Endothelial cell of umbilical vein (primary cell): Measurements from ENCODE around the gene XKRX. TPM values are rescaled to one million over a fixed set of nuclear protein-coding genes. Genes with fewer than 3 reads are reported as not detected.

ENCODE experiments used
- BruUV-seq: library from RNA; stranded (reverse); fragments of 400-500 nt; replicated peaks from 2 replicates; lab custom pipeline; 2021; lab: Mats Ljungman, UMichigan
- CTCF ChIA-PET: fragments of 300-600, 350-600 bp; sonication (Branson Sonifier 250); formaldehyde crosslinking; loops from one replicate; lab custom pipeline; 2021; ENCODE audit warnings: antibody characterized with exemption, inconsistent platforms; lab: Charles Lee
- POLR2A ChIA-PET: fragments of 300-600, 350-600 bp; sonication (Branson Sonifier 250); formaldehyde crosslinking; loops from one replicate; lab custom pipeline; 2021; ENCODE audit warnings: antibody characterized with exemption, inconsistent platforms; lab: Charles Lee
- DNase-seq: peaks from one replicate; pipeline ENCODE4 v3.0.0-alpha.2; 2011; ENCODE audit warnings: low read depth, low spot score
- FAIRE-seq: peaks from 2 replicates; lab custom pipeline; 2011; peaks lifted over from hg19 to GRCh38; lab: Jason Lieb, UNC
- H2AFZ ChIP-seq: 2 replicates; pipeline ENCODE4 v1.6.0; 2012; ENCODE audit warnings: low read depth, low read length, control low read depth, inconsistent platforms
- H3K27ac ChIP-seq: 2 replicates; pipeline ENCODE4 v1.5.1; 2011; ENCODE audit warnings: low read depth, mild to moderate bottlenecking, control low read depth, low read length, moderate library complexity; ENCODE audit not compliant: insufficient read depth
- H3K27me3 ChIP-seq, 2 experiments: 2 replicates each; pipeline versions ENCODE4 v1.6.0 to v1.6.1; 2011; ENCODE audit warnings: low read length in 2 of 2, mixed read lengths in 1 of 2; ENCODE audit not compliant: control insufficient read depth in 2 of 2, insufficient read depth in 2 of 2
- H3K36me3 ChIP-seq, 2 experiments: 2 replicates in 1 of 2; 3 replicates in 1 of 2; pipeline ENCODE4 v1.5.1; 2011; ENCODE audit warnings: low read length in 2 of 2, mild to moderate bottlenecking in 1 of 2, moderate library complexity in 1 of 2; ENCODE audit not compliant: control insufficient read depth in 2 of 2, insufficient read depth in 2 of 2; ENCODE audit errors: extremely low read depth in 1 of 2
- H3K4me1 ChIP-seq: 3 replicates; pipeline ENCODE4 v1.5.1; 2011; ENCODE audit warnings: mild to moderate bottlenecking, low read length; ENCODE audit not compliant: control insufficient read depth, insufficient read depth; ENCODE audit errors: extremely low read depth
- H3K4me2 ChIP-seq: 2 replicates; pipeline ENCODE4 v1.6.1; 2011; ENCODE audit warnings: low read length, control low read depth, mixed read lengths; ENCODE audit not compliant: insufficient read depth
- H3K4me3 ChIP-seq, 3 experiments: fragments of 200-600 bp in 1 of 3; sonication (generic), shearing (Covaris generic) in 1 of 3; replicated peaks in 1 of 3; 2 replicates each; pipeline ENCODE4 v1.5.1; 2011 to 2016; ENCODE audit warnings: control low read depth in 3 of 3, low read length in 3 of 3, mild to moderate bottlenecking in 2 of 3, inconsistent platforms in 1 of 3, low read depth in 1 of 3, moderate library complexity in 1 of 3; ENCODE audit not compliant: insufficient read depth in 1 of 3
- H3K79me2 ChIP-seq: 2 replicates; pipeline ENCODE4 v1.6.0; 2012; ENCODE audit warnings: low read length, inconsistent platforms; ENCODE audit not compliant: control insufficient read depth, insufficient read depth
- H3K9ac ChIP-seq: replicated peaks from 2 replicates; pipeline ENCODE3; 2011; ENCODE audit warnings: low read length, control low read depth; ENCODE audit not compliant: insufficient read depth; ENCODE audit errors: extremely low read depth
- H3K9me1 ChIP-seq: replicated peaks from 3 replicates; pipeline ENCODE4 v1.6.0; 2011; ENCODE audit warnings: mild to moderate bottlenecking, low read length; ENCODE audit not compliant: control insufficient read depth, insufficient read depth; ENCODE audit errors: extremely low read depth
- H3K9me3 ChIP-seq: replicated peaks from 2 replicates; pipeline ENCODE4 v1.5.1; 2012; ENCODE audit warnings: low read length, inconsistent platforms; ENCODE audit not compliant: control insufficient read depth, insufficient read depth
- H4K20me1 ChIP-seq: replicated peaks from 2 replicates; pipeline ENCODE3; 2011; ENCODE audit warnings: mild to moderate bottlenecking, low read length; ENCODE audit not compliant: control insufficient read depth, insufficient read depth; ENCODE audit errors: extremely low read depth
- FOS ChIP-seq: IDR thresholded peaks from 2 replicates; pipeline ENCODE4 v1.6.1; 2011; ENCODE audit warnings: mild to moderate bottlenecking, low read length, moderate library complexity, borderline replicate concordance; ENCODE audit not compliant: insufficient read depth
- GATA2 ChIP-seq: IDR thresholded peaks from 2 replicates; pipeline ENCODE4 v1.7.0; 2011; ENCODE audit warnings: low read depth, mild to moderate bottlenecking, moderate library complexity, mixed read lengths, low read length; ENCODE audit not compliant: insufficient read length, insufficient read depth
- dilution Hi-C: fragments of 300-500 bp; cut with MboI; formaldehyde crosslinking; loops from one replicate; pipeline ENCODE4 v1.15.0; 2019; ENCODE audit warnings: low sequenced_read_pairs; ENCODE audit not compliant: extremely low pct_ligation_motif_present
- intact Hi-C: fragments of 100-400 bp; cut with micrococcal nuclease; formaldehyde crosslinking; loops from one replicate; pipeline ENCODE4 v1.10.0; 2022
- polyA plus RNA-seq, 4 experiments: library from polyadenylated mRNA; depleted of rRNA in 3 of 4; stranded (reverse) in 3 of 4; unstranded in 1 of 4; fragments of >200 nt; gene quantifications; 2 replicates each; pipeline versions ENCODE4 v1.2.1 to v1.2.3, GENCODE V29; 2011 to 2012; ENCODE audit warnings: missing spikeins in 1 of 4
- total RNA-seq: library from RNA; stranded (reverse); gene quantifications from 2 replicates; pipeline ENCODE4 v1.2.3, GENCODE V29; 2021

XKRX gene
- total and polyA plus RNA-seq, 2 donors (not counting 3 experiments of a cell fraction or from before 2014, with no cell fraction given), result 0.33 to 0.88 TPM

GRCh38 chrX:100864657-100865391, 63.9 kb downstream of the XKRX start:
- Histone ChIP-seq H3K27me3 (no peaks in the 10 kb centered on the region), H3K27ac (peak overlapping the region; percentile 72), H3K9me3 (no peaks in the 10 kb centered on the region), H3K79me2 (no peaks in the 10 kb centered on the region), H3K4me3 (no peak overlapping the region), H3K9me1 (no peaks in the 10 kb centered on the region), H3K36me3 (no peaks in the 10 kb centered on the region), H3K9ac (no peak overlapping the region), H4K20me1 (no peaks in the 10 kb centered on the region), H2AFZ (peak overlapping the region; percentile 84), H3K4me2 (no peak overlapping the region), H3K4me1 (peaks cover 14% of the 10 kb centered on the region)
- FAIRE-seq, result peak; percentile 91
- peak; percentile 69 for DNase-seq
- POLR2A ChIA-PET, result no interaction called here
- dilution Hi-C loops (no loop called here), intact Hi-C loops (no loop called here)
- no TSS peak for BruUV-seq
- CTCF ChIA-PET, result interaction anchor here (0.6 kb wide), 1 partner anchor 39 kb away, joined by 3 read pairs; no protein-coding TSS in a partner anchor
- TF ChIP-seq FOS (peak; percentile 65), GATA2 (no peak)

Other genes with a start within 250 kb of the XKRX start
- gene SYTL4, start 196.8 kb downstream of the XKRX start, total RNA-seq, result 18.4 and 25.6 TPM in 2 replicates
- 8.1 and 44.1 TPM in 2 replicates for gene SYTL4, start 196.8 kb downstream of the XKRX start, polyA plus RNA-seq
- gene CSTF2, start 108.5 kb downstream of the XKRX start, total RNA-seq, result 24.8 and 25.2 TPM in 2 replicates
- 14.3 and 18.5 TPM in 2 replicates for gene CSTF2, start 108.5 kb downstream of the XKRX start, polyA plus RNA-seq
- gene NOX1, start 54.6 kb downstream of the XKRX start, total RNA-seq, result not detected in 2 replicates
- gene NOX1, start 54.6 kb downstream of the XKRX start, polyA plus RNA-seq, result not detected in 2 replicates
- not detected in 2 replicates for gene ARL13A, start 40.8 kb upstream of the XKRX start, total RNA-seq
- gene ARL13A, start 40.8 kb upstream of the XKRX start, polyA plus RNA-seq, result not detected in 2 replicates
- gene TRMT2B, start 123.2 kb upstream of the XKRX start, total RNA-seq, result 21.3 and 22.9 TPM in 2 replicates
- 15.8 and 18.3 TPM in 2 replicates for gene TRMT2B, start 123.2 kb upstream of the XKRX start, polyA plus RNA-seq
- 6.5 and 7.2 TPM in 2 replicates for gene TMEM35A, start 150.0 kb upstream of the XKRX start, total RNA-seq
- gene TMEM35A, start 150.0 kb upstream of the XKRX start, polyA plus RNA-seq, result 10.4 and 11.0 TPM in 2 replicates
- gene CENPI, start 169.3 kb upstream of the XKRX start, total RNA-seq, result 25.7 and 28.9 TPM in 2 replicates
- gene CENPI, start 169.3 kb upstream of the XKRX start, polyA plus RNA-seq, result 7.2 and 7.7 TPM in 2 replicates